IMR-90 (cell line): ENCODE results near the gene FOXO6. TPM values are rescaled to one million over a fixed set of nuclear protein-coding genes. Genes with fewer than 3 reads are reported as not detected.

Source experiments
- ATAC-seq: fragments of 200-7000 bp; cut with Tn5 transposase; 2 replicates; pipeline ENCODE4 v1.9.1; 2020; ENCODE audit warnings: low read depth, mild to moderate bottlenecking, moderate library complexity
- BruUV-seq: library from RNA; stranded (reverse); fragments of 400-500 nt; replicated peaks from 2 replicates; lab custom pipeline; 2021; lab: Mats Ljungman, UMichigan
- CTCF ChIA-PET: fragments of 300-600 bp; formaldehyde crosslinking; extraction: SDS; loops from one replicate; lab custom pipeline; 2021; ENCODE audit warnings: antibody characterized with exemption; lab: Yijun Ruan, JAX
- POLR2A ChIA-PET: fragments of 300-600 bp; sonication (Branson Sonifier 250); formaldehyde crosslinking; loops from one replicate; lab custom pipeline; 2022; ENCODE audit warnings: antibody characterized with exemption; ENCODE audit not compliant: unreplicated experiment; lab: Charles Lee
- DNase-seq: peaks from one replicate; pipeline ENCODE4 v3.0.0; 2013
- H2AFZ ChIP-seq: replicated peaks from 2 replicates; pipeline ENCODE3; 2013; ENCODE audit warnings: low read length, mild to moderate bottlenecking; ENCODE audit not compliant: poor library complexity
- H2AK5ac ChIP-seq: 2 replicates; pipeline ENCODE4 v1.6.1; 2013; ENCODE audit warnings: low read depth, low read length, inconsistent platforms
- H2AK9ac ChIP-seq: replicated peaks from 2 replicates; pipeline ENCODE3; 2013; ENCODE audit warnings: mild to moderate bottlenecking, low read depth, low read length, moderate library complexity; ENCODE audit not compliant: poor library complexity
- H2BK120ac ChIP-seq: 2 replicates; pipeline ENCODE4 v1.6.1; 2013; ENCODE audit warnings: low read depth, low read length, inconsistent platforms
- H2BK15ac ChIP-seq: 3 replicates; pipeline ENCODE4 v1.6.1; 2013; ENCODE audit warnings: low read depth, low read length, inconsistent platforms
- H2BK20ac ChIP-seq: 2 replicates; pipeline ENCODE4 v1.6.1; 2013; ENCODE audit warnings: low read depth, mild to moderate bottlenecking, inconsistent platforms, low read length, moderate library complexity
- H2BK5ac ChIP-seq: 2 replicates; pipeline ENCODE4 v1.6.1; 2013; ENCODE audit warnings: mild to moderate bottlenecking, low read depth, low read length, inconsistent platforms; ENCODE audit not compliant: poor library complexity, severe bottlenecking
- H3K14ac ChIP-seq: replicated peaks from 2 replicates; pipeline ENCODE4 v1.6.1; 2013; ENCODE audit warnings: low read depth, low read length, inconsistent platforms
- H3K18ac ChIP-seq: 2 replicates; pipeline ENCODE4 v1.6.1; 2013; ENCODE audit warnings: low read depth, low read length, control low read depth
- H3K23ac ChIP-seq: 2 replicates; pipeline ENCODE4 v1.6.1; 2013; ENCODE audit warnings: low read depth, low read length, inconsistent platforms
- H3K27ac ChIP-seq: 2 replicates; pipeline ENCODE4 v1.5.1; 2013; ENCODE audit warnings: mild to moderate bottlenecking, control low read depth, low read length; ENCODE audit not compliant: insufficient read depth
- H3K27me3 ChIP-seq: 2 replicates; pipeline ENCODE4 v1.6.1; 2013; ENCODE audit warnings: low read length; ENCODE audit not compliant: control insufficient read depth, insufficient read depth
- H3K36me3 ChIP-seq: 2 replicates; pipeline ENCODE4 v1.6.1; 2013; ENCODE audit warnings: low read length, mixed read lengths; ENCODE audit not compliant: control insufficient read depth, insufficient read depth
- H3K4ac ChIP-seq: 2 replicates; pipeline ENCODE4 v1.6.1; 2013; ENCODE audit warnings: low read depth, low read length, inconsistent platforms
- H3K4me1 ChIP-seq: 2 replicates; pipeline ENCODE4 v1.6.1; 2013; ENCODE audit warnings: low read length, mixed read lengths; ENCODE audit not compliant: control insufficient read depth, insufficient read depth
- H3K4me2 ChIP-seq: 2 replicates; pipeline ENCODE4 v1.6.1; 2013; ENCODE audit warnings: low read depth, mild to moderate bottlenecking, control low read depth, low read length, moderate library complexity
- H3K4me3 ChIP-seq: 2 replicates; pipeline ENCODE4 v1.5.1; 2013; ENCODE audit warnings: low read depth, mild to moderate bottlenecking, control low read depth, low read length, moderate library complexity; ENCODE audit not compliant: insufficient read depth
- H3K56ac ChIP-seq: 2 replicates; pipeline ENCODE4 v1.6.1; 2013; ENCODE audit warnings: low read length, inconsistent platforms; ENCODE audit not compliant: insufficient read depth; ENCODE audit errors: extremely low read depth
- H3K79me1 ChIP-seq, 2 experiments: 2 replicates each; pipeline ENCODE4 v1.6.1; 2013; ENCODE audit warnings: low read length in 2 of 2, inconsistent platforms in 1 of 2, low read depth in 1 of 2
- H3K9ac ChIP-seq: 2 replicates; pipeline ENCODE4 v1.6.1; 2013; ENCODE audit warnings: low read depth, low read length, control low read depth
- H3K9me1 ChIP-seq: 2 replicates; pipeline ENCODE4 v1.6.1; 2013; ENCODE audit warnings: low read length, inconsistent platforms; ENCODE audit not compliant: insufficient read depth
- H3K9me3 ChIP-seq: 2 replicates; pipeline ENCODE4 v1.6.1; 2013; ENCODE audit warnings: low read length; ENCODE audit not compliant: control insufficient read depth, insufficient read depth
- H4K20me1 ChIP-seq: 2 replicates; pipeline ENCODE4 v1.6.1; 2013; ENCODE audit warnings: low read length, inconsistent platforms; ENCODE audit not compliant: insufficient read depth
- H4K5ac ChIP-seq: 2 replicates; pipeline ENCODE4 v1.6.1; 2013; ENCODE audit warnings: mild to moderate bottlenecking, low read depth, low read length, control low read depth
- H4K8ac ChIP-seq, 2 experiments: 2 replicates each; pipeline ENCODE4 v1.6.1; 2013; ENCODE audit warnings: low read depth in 2 of 2, low read length in 2 of 2, control low read depth in 1 of 2, inconsistent platforms in 1 of 2
- H4K91ac ChIP-seq: 2 replicates; pipeline ENCODE4 v1.6.1; 2013; ENCODE audit warnings: low read depth, low read length, inconsistent platforms; ENCODE audit not compliant: insufficient read depth
- BHLHE40 ChIP-seq: fragments of 150-350 bp; IDR thresholded peaks from 2 replicates; pipeline ENCODE4 v1.6.1; 2016; ENCODE audit warnings: mild to moderate bottlenecking, low read depth, low read length
- CEBPB ChIP-seq: IDR thresholded peaks from 2 replicates; pipeline ENCODE4 v1.6.1; 2012; ENCODE audit warnings: low read depth, low read length, improper control_type of control experiment
- CHD1 ChIP-seq: IDR thresholded peaks from 2 replicates; pipeline ENCODE4 v1.6.1; 2012; ENCODE audit warnings: low read depth, low read length, improper control_type of control experiment
- ELK1 ChIP-seq: fragments of 150-350 bp; IDR thresholded peaks from 2 replicates; pipeline ENCODE4 v1.6.1; 2016; ENCODE audit warnings: low read depth, mild to moderate bottlenecking, low read length, moderate library complexity, borderline replicate concordance
- FOS ChIP-seq: fragments of 150-350 bp; IDR thresholded peaks from 2 replicates; pipeline ENCODE4 v1.6.1; 2016; ENCODE audit warnings: low read depth, low read length
- MAZ ChIP-seq: IDR thresholded peaks from 2 replicates; pipeline ENCODE4 v1.6.1; 2012; ENCODE audit warnings: low read depth, mild to moderate bottlenecking, low read length, improper control_type of control experiment, moderate library complexity, borderline replicate concordance
- MXI1 ChIP-seq: IDR thresholded peaks from 2 replicates; pipeline ENCODE4 v1.6.1; 2012; ENCODE audit warnings: low read depth, mild to moderate bottlenecking, low read length, moderate library complexity, borderline replicate concordance
- NFE2L2 ChIP-seq: fragments of 150-350 bp; IDR thresholded peaks from 2 replicates; pipeline ENCODE4 v1.6.1; 2016; ENCODE audit warnings: low read depth, mild to moderate bottlenecking, low read length
- POLR2A ChIP-seq: IDR thresholded peaks from 2 replicates; pipeline ENCODE4 v1.6.1; 2012; ENCODE audit warnings: mild to moderate bottlenecking, low read depth, low read length
- RAD21 ChIP-seq: IDR thresholded peaks from 2 replicates; pipeline ENCODE4 v1.6.1; 2012; ENCODE audit warnings: low read length, improper control_type of control experiment
- RCOR1 ChIP-seq: IDR thresholded peaks from 2 replicates; pipeline ENCODE4 v1.6.1; 2012; ENCODE audit warnings: mild to moderate bottlenecking, low read length, improper control_type of control experiment; ENCODE audit not compliant: insufficient replicate concordance
- RFX5 ChIP-seq: IDR thresholded peaks from 2 replicates; pipeline ENCODE4 v1.8.0; 2012; ENCODE audit warnings: low read depth, mild to moderate bottlenecking, low read length, moderate library complexity
- SMC3 ChIP-seq: fragments of 150-350 bp; IDR thresholded peaks from 2 replicates; pipeline ENCODE4 v1.6.1; 2016; ENCODE audit warnings: low read depth, mild to moderate bottlenecking, antibody characterized with exemption, low read length, moderate library complexity
- USF2 ChIP-seq: fragments of 150-350 bp; IDR thresholded peaks from 2 replicates; pipeline ENCODE4 v1.6.1; 2017; ENCODE audit warnings: mild to moderate bottlenecking, antibody characterized with exemption, low read length, low read depth
- WGBS, 2 experiments: methylation state at CpG; one replicate each; pipeline versions ENCODE4 v1.1.5 to v1.1.7; 2013; ENCODE audit warnings: missing lambda C conversion rate in 2 of 2; ENCODE audit not compliant: insufficient read length in 1 of 2; ENCODE audit errors: extremely low coverage in 2 of 2; 5-methylcytosine and 5-hydroxymethylcytosine counted together
- dilution Hi-C: fragments of 300-500 bp; cut with HindIII; formaldehyde crosslinking; loops from one replicate; pipeline ENCODE4 v1.14.3; 2018; ENCODE audit warnings: low sequenced_read_pairs; ENCODE audit not compliant: unreplicated experiment
- in situ Hi-C: fragments of 300-500 bp; cut with MboI; formaldehyde crosslinking; loops from 3 replicates; pipeline ENCODE4 v1.14.3; 2019; ENCODE audit warnings: low sequenced_read_pairs, inconsistent platforms, mixed read lengths
- intact Hi-C: fragments of 100-400 bp; cut with micrococcal nuclease; formaldehyde crosslinking; loops from 2 replicates; pipeline ENCODE4 v1.10.0; 2022
- polyA plus RNA-seq, 3 experiments: library from polyadenylated mRNA; depleted of rRNA; stranded (reverse); fragments of >200 nt; gene quantifications; 2 replicates each; pipeline ENCODE4 v1.2.3, GENCODE V29; 2012; ENCODE audit warnings: low replicate concordance in 1 of 3
- total RNA-seq: library from RNA; depleted of rRNA; stranded (reverse); fragments of >200 nt; gene quantifications from 2 replicates; pipeline ENCODE4 v1.2.3, GENCODE V29; 2012

Gene FOXO6
- total and polyA plus RNA-seq, 2 of the 4 experiments (the other 2 are of a cell fraction): not detected

GRCh38 chr1:41354956-41355355 is 6.3 kb upstream of the FOXO6 start:
- dilution Hi-C loops (no loop called here), intact Hi-C loops (no loop called here), in situ Hi-C loops (no loop called here)
- Histone ChIP-seq H3K14ac (no peak overlapping the region), H2AK5ac (no peak overlapping the region), H2BK5ac (no peak overlapping the region), H3K4me2 (no peak overlapping the region), H3K79me1 (no peaks in the 10 kb centered on the region), H2AK9ac (no peak overlapping the region), H3K27ac (no peak overlapping the region), H2BK20ac (no peak overlapping the region), H3K23ac (no peak overlapping the region), H3K4me1 (no peaks in the 10 kb centered on the region), H3K36me3 (no peaks in the 10 kb centered on the region), H3K9ac (no peak overlapping the region), H4K91ac (no peak overlapping the region), H2BK120ac (no peak overlapping the region), H2BK15ac (no peak overlapping the region), H4K5ac (no peak overlapping the region), H3K9me3 (no peaks in the 10 kb centered on the region), H3K9me1 (no peaks in the 10 kb centered on the region), H3K4ac (no peak overlapping the region), H3K4me3 (no peak overlapping the region), H3K18ac (no peak overlapping the region), H4K20me1 (no peaks in the 10 kb centered on the region), H4K8ac (no peak overlapping the region), H3K56ac (no peak overlapping the region), H3K27me3 (peaks cover 36% of the 10 kb centered on the region), H2AFZ (no peak overlapping the region)
- no CpG with 5 or more reads among the region's 3 CpGs for WGBS, 2 experiments
- no peak for DNase-seq
- ATAC-seq: no peak
- ChIA-PET POLR2A (no interaction called here), CTCF (no interaction called here)
- no TSS peak for BruUV-seq
- TF ChIP-seq CHD1 (no peak), RFX5 (no peak), MAZ (no peak), FOS (no peak), BHLHE40 (no peak), CEBPB (no peak), SMC3 (no peak), MXI1 (no peak), ELK1 (no peak), NFE2L2 (no peak), RAD21 (no peak), POLR2A (no peak), RCOR1 (no peak), USF2 (no peak)
